A549 (cell line): ENCODE results near the gene TBC1D16.

Source experiments
- CHD2 ChIP-seq: fragments of 150-350 bp; IDR thresholded peaks from 2 replicates; pipeline ENCODE4 v1.6.1; 2014; ENCODE audit warnings: low read length; ENCODE audit not compliant: partially characterized antibody
- CTCF ChIP-seq: fragments of >200 bp; sonication (Bioruptor Twin); formaldehyde crosslinking; IDR thresholded peaks from 3 replicates; pipeline ENCODE4 v1.5.1; 2016
- ELK1 ChIP-seq: fragments of 150-350 bp; IDR thresholded peaks from 2 replicates; pipeline ENCODE4 v1.6.1; 2014; ENCODE audit warnings: low read depth, mild to moderate bottlenecking, low read length
- EP300 ChIP-seq, 2 experiments: fragments of >200 bp; sonication (Bioruptor Twin); formaldehyde crosslinking; IDR thresholded peaks; 2 replicates in 1 of 2; 3 replicates in 1 of 2; pipeline ENCODE4 v1.6.1; 2016 to 2017
- ESRRA ChIP-seq: fragments of 150-350 bp; IDR thresholded peaks from 2 replicates; pipeline ENCODE4 v1.6.1; 2014; ENCODE audit warnings: mild to moderate bottlenecking, low read length, borderline replicate concordance
- HMGXB4 ChIP-seq: fragments of 250-450 bp; sonication (Bioruptor Pico); IDR thresholded peaks from 2 replicates; pipeline ENCODE4 v1.5.0; 2021; ENCODE audit warnings: mild to moderate bottlenecking, moderate library complexity, borderline replicate concordance
- JUN ChIP-seq, 2 experiments: fragments of >200 bp; sonication (Bioruptor Twin); formaldehyde crosslinking; IDR thresholded peaks; 2 replicates in 1 of 2; 3 replicates in 1 of 2; pipeline ENCODE4 v1.6.1; 2016 to 2017
- RCOR1 ChIP-seq: fragments of 150-350 bp; IDR thresholded peaks from 2 replicates; pipeline ENCODE4 v1.6.1; 2014; ENCODE audit warnings: antibody characterized with exemption, low read length, low read depth
- SMC3 ChIP-seq: fragments of >200 bp; sonication (Bioruptor Twin); formaldehyde crosslinking; IDR thresholded peaks from 3 replicates; pipeline ENCODE4 v1.6.1; 2018; ENCODE audit warnings: inconsistent platforms
- SREBF2 ChIP-seq: fragments of 450-650 bp; IDR thresholded peaks from 2 replicates; pipeline ENCODE4 v1.6.1; 2014; ENCODE audit warnings: mild to moderate bottlenecking, moderate library complexity
- TFCP2L1 ChIP-seq: fragments of 250-450 bp; sonication (Bioruptor Pico); IDR thresholded peaks from 2 replicates; pipeline ENCODE4 v1.5.0; 2021; ENCODE audit warnings: mild to moderate bottlenecking

GRCh38 chr17:79978548-79978855 lies 57.2 kb downstream of the TBC1D16 start:
- no peak for TF ChIP-seq CTCF
- TF ChIP-seq JUN (IDR thresholded peaks at IDR 0.05) = no peak
- no peak for TF ChIP-seq RCOR1
- no peak for TF ChIP-seq SMC3
- TF ChIP-seq ELK1 = no peak
- no peak for TF ChIP-seq EP300 (IDR thresholded peaks at IDR 0.05)
- TF ChIP-seq HMGXB4 (CRISPR knock-in tag) = no peak
- no peak for TF ChIP-seq ESRRA
- TF ChIP-seq CHD2 = no peak
- no peak for TF ChIP-seq SREBF2
- TF ChIP-seq TFCP2L1 (CRISPR knock-in tag) = no peak
